Hematopoietic multipotent progenitor cell (in vitro differentiated cells): ENCODE results near the gene XPO6. TPM values are rescaled to one million over a fixed set of nuclear protein-coding genes. Genes with fewer than 3 reads are reported as not detected.
A peak's percentile ranks its signal among the peaks of the same experiment; 100 is the strongest.

Experiments
- DNase-seq, 3 donors: peaks; one replicate each; pipeline ENCODE4 v3.0.0-alpha.2; 2011 to 2015; ENCODE audit warnings: low read depth in 2 of 3, low spot score in 2 of 3
- total RNA-seq: library from RNA; depleted of rRNA; stranded (reverse); fragments of >200 nt; gene quantifications from one replicate; pipeline ENCODE4 v1.2.3, GENCODE V29; 2012

XPO6 gene
- total RNA-seq, 1 donor: 139 TPM

DNA sequence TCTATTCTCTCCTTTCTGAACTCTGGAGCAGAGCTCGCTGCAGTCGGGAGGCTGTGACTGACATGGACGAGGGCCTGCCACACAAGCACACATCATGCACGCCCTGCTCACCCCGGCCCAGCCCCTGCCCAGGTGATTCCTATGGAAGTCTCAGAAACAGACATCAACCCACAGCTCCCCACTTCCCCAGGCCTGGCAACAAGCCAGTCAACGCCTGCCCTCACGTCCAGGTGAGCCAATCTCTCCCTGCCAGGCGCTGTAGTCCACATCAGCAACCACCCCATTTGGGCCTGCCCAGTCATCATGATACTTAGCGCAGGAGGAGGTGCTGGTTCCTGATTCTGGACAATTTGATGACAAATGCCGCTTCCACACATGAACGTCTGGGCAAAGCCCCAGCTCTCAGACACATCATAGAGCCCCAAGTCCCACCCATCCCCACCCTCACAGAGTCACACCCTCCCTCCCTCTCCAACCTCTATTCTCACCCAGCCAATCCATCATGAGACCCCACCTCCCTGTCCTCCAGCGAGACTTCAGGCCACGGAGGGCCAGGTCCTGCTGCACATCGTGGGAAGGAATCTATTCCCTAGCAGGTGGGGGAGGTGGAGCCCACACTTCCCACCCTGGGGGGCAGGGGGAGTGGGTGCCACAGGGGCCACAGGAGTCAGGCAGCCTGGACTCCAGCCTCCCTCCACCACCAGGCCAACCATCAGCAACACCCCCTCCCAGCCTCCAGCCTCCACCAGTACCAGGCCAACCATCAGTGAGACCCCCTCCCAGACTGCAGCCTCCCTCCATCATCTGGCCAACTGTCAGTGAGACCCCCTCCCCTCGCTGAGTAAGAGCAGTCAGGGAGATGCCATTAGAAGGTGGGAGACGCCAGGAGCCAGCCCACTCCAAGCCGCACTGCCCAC lies 114.5 kb downstream of the XPO6 start:
- DNase-seq: no peak

GRCh38 chr16:28093385-28093725 lies 118.4 kb downstream of the XPO6 start:
- no peak for DNase-seq

GRCh38 chr16:28092721-28093384 lies 118.9 kb downstream of the XPO6 start:
- no peak for DNase-seq

GRCh38 chr16:28091656-28092055 lies 120.1 kb downstream of the XPO6 start:
- no peak for DNase-seq

- DNase-seq: no peak
Observed at GRCh38 chr16:28090646-28091377, 121.0 kb downstream of the XPO6 start.

- no peak for DNase-seq
Observed at GRCh38 chr16:28089992-28090365, 121.8 kb downstream of the XPO6 start.

- DNase-seq: no peak
Observed at GRCh38 chr16:28089205-28089991, 122.4 kb downstream of the XPO6 start.

GRCh38 chr16:28087675-28088300 lies 124.0 kb downstream of the XPO6 start:
- DNase-seq: peak in 1 of 3 donors; percentile 6

- DNase-seq: no peak
Observed at GRCh38 chr16:28087140-28087660, 124.6 kb downstream of the XPO6 start.

GRCh38 chr16:28086186-28087139 lies 125.3 kb downstream of the XPO6 start:
- DNase-seq: no peak

DNA sequence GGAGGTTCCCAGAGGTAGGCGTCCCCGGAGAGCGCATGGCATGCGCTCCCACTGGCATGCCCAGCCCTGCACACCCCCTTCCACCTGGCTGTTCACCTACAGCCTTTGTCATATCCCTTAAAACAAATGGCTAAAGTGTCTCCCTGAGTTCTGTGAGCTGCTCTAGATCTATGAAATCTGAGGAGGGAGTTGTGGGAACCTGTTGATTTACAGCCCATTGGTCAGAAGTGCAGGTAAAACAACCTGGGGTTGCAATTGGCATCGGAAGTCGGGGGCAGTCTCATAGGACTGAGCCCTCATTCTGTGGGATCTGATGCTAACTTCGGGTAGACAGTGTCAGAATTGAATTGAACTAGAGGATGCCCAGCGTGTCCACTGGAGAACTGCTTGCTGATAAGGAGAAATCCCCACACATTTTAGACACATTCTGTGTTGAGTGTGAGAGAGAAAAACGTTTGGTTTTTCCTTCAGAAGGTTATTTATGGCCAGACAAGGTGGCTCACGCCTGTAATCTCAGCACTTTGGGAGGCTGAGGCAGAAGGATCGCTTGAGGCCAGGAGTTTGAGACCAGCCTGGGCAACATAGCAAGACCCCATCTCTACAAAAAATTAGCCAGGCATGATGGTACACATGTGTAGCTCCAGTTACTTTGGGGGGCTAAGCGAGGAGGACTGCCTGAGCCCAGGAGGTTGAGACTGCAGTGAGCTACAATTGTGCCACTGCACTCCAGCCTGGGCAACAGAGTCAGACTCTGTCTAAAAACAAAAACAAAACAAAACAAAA lies 126.2 kb downstream of the XPO6 start:
- no peak for DNase-seq

DNA sequence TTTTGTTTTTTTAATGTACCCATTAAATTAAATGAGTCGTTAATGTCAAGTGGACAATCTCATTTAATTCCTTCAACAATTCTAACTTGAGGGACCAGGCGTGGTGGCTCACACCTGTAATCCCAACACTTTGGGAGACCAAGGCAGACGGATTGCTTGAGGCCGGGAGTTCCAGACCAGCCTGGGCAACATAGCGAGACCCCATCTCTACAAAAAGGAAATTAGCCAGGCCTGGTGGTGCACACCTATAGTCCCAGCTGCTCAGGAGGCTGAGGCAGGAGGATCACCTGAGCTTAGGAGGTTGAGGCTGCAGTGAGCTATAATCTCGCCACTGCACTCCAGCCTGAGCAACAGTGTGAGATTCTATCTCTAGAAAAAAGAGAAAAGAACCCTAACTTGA lies 127.6 kb downstream of the XPO6 start:
- no peak for DNase-seq

DNA sequence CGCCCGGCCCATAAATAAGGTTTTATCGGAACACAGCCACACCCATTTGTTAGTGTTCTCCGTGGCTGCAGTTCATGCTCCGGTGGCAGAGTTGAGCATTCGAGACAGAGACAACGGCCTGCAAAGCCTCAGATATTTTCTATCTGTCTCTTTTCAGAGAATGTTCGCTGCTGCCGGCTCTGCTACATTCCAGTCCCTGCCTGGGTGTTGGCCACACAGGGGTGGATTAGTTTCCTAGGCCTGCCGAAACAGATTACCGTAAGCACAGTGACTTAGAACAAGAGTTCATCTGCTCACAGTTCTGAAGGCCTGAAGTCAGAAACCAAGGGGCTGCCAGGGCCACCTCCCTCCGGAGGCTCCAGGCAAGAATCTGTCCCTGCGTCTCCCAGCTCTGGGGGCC lies 129.1 kb downstream of the XPO6 start:
- DNase-seq: no peak

DNA sequence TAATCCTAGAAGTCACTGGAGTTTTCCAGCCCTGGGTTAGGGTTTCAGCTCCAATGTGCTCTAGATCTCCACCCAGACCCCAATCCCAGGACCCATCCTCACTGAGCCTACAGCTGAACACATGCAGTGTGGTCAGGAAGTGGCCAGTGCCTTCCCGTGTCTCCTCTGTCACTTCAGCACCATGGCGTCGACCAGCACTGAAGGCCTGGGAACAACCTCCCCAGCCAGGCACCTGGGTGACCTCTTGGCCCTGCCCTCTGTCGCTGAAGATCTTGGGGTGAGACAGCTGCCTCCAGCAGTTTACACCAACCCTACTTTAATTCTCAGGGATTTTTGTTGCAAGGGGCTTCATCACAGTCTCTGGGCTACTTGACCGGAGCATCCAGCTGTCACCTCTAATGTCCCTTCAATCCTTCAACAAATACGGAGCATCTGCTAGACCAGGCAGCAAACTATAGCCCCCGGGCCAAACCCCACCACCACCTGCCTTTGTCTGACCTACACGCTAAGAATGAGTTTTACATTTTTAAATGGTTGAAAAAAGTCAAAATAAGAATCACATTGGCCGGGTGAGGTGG lies 130.3 kb downstream of the XPO6 start:
- no peak for DNase-seq

- DNase-seq: no peak
Observed at GRCh38 chr16:28078261-28078660, 133.5 kb downstream of the XPO6 start.

DNA sequence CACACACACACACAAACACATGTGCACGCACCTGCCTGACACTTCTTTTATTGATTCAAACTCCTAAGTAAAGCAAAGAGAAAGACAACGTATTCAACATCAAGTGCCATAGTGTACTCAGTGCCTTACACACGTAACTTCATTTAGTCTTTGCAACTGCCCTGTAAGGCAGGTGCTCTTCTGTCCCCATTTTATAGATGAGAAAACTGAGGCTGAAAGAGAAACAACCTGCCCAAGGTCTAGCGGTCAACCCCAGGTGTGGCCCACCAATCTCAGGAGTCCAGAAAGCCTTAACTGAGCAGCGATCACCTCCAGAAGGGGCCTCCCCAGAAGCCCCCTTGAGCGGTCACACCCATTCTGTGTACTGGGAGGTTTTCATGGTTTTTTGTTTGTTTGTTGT lies 137.9 kb downstream of the XPO6 start:
- no peak for DNase-seq

DNA sequence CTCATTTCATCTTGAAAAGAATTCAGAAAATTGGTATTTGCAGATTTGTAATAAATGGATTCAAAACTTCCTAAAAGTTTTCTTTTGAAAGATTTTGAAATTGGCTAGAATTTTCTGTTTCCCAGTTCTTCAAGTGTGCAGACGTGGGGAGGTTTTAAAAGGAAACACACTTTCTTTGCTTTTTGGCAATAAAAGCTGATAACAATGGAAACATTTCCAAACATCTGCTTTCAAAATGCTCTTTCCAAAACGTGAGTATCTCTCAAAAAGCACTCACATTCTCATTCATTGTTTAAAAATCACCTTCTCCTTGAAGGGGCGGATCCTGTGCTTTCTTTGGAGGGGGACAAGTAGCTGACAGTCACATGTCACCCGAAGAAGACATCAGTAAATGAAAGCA lies 139.7 kb downstream of the XPO6 start:
- no peak for DNase-seq
